ENCODE measurements around the gene NAA80.

Gene NAA80

GRCh38 chr3:50254577-50255250, 44.5 kb downstream of the NAA80 start:
- no peak for DNase-seq

- DNase-seq: no peak
Measured at GRCh38 chr3:50251220-50251619, 48.0 kb downstream of the NAA80 start.

GRCh38 chr3:50250514-50250913, 48.7 kb downstream of the NAA80 start:
- no peak for DNase-seq

GRCh38 chr3:50249457-50249856, 49.7 kb downstream of the NAA80 start:
- DNase-seq: no peak

- no peak for DNase-seq
Measured at GRCh38 chr3:50248387-50248786, 50.8 kb downstream of the NAA80 start.

- no peak for DNase-seq
Measured at GRCh38 chr3:50246517-50246954, 52.7 kb downstream of the NAA80 start.

Data from DMS 273 treated with DMSO at 0.1 percent for 48 hours (cell line).